Retinal pigment epithelial cell (primary cell): ENCODE results near the gene ZNF385C.

Experiments
- DNase-seq: peaks from one replicate; pipeline ENCODE4 v3.0.0-alpha.2; 2010; ENCODE audit warnings: low read depth
- H3K4me3 ChIP-seq: 2 replicates; pipeline ENCODE4 v1.5.1; 2011; ENCODE audit warnings: mild to moderate bottlenecking, low read length, control low read depth, moderate library complexity
- CTCF ChIP-seq: conservative IDR thresholded peaks from 2 replicates; pipeline ENCODE4 v1.5.1; 2011; ENCODE audit warnings: low read depth, low read length, control low read depth, inconsistent platforms

The ZNF385C gene

DNA sequence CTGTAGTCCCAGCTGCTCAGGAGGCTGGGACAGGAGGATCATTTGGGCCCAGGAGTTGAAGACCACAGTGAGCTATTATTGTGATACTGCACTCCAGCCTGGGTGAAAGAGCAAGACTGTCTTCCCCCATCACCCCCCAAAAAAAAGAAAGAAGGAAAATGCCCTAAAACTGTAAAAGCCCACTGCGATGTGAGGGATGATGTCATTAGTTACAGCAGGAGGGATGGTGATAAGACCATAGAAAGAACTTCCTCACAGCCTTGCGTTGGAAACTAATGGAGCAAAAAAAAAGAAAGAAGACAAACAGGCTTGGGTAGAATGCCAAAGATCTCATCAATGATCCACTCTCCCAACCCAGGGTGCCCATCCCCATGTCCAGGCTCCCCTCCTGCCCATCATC lies 18.7 kb downstream of the ZNF385C start:
- DNase-seq: no peak
- H3K4me3 ChIP-seq: no peak overlapping the region
- no peak for TF ChIP-seq CTCF

DNA sequence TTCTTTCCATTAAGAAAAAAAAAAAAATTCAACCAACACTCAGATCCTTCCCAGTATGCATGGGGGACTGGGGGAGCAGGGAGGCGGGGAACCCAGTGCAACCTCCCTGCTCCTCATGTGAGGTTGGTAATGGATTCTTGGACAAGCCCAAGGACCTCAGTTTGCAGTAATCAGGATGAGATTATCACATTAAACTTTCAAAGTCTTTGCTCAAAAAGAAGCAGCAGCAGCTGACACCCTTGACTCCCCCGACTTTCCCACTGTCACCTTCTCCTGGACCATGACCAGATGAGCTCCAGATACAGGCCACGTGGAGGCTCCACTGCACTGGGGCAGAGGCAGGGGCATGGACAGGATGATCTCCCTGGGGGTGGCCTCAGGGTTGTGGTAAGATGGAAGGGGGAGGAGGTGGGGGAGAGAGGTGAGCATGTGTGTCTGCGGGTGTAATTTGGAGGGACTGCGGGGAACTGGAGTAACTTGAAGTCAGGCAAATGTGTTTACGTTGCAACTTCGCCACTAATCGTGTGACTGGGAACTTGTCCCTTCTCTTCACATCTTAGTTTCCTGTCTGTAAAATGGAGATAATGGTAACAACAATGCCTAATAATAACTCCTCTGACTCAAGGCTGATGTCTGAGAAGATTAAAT lies 19.8 kb downstream of the ZNF385C start:
- no peak for TF ChIP-seq CTCF
- H3K4me3 ChIP-seq: no peak overlapping the region

DNA sequence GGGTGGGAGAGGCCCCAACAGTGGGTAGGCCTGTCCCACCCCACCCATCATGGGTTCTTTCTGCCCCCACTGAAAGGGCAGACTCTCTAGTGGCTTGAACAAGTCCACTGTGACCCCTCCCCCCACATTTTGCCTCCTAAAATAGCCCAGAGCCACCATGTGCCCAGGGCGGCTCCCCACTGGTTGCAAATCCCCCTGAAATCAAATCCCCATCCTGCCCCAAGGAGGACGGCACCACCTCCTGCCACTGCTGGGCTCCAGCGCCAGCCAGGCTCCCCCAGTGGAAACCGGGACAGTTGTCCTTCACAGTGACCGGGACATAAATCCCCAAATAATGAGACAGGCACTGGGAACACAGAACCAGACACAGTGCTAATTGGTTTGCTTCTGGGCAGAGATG lies 20.5 kb downstream of the ZNF385C start:
- TF ChIP-seq CTCF: no peak
- no peak overlapping the region for H3K4me3 ChIP-seq
- no peak for DNase-seq

More for the DNA sequence above, 19.8 kb downstream of the ZNF385C start:
- no peak for DNase-seq

GRCh38 chr17:42076797-42077559 lies 21.3 kb downstream of the ZNF385C start:
- no peak for DNase-seq
- no peak for TF ChIP-seq CTCF
- H3K4me3 ChIP-seq: no peak overlapping the region

DNA sequence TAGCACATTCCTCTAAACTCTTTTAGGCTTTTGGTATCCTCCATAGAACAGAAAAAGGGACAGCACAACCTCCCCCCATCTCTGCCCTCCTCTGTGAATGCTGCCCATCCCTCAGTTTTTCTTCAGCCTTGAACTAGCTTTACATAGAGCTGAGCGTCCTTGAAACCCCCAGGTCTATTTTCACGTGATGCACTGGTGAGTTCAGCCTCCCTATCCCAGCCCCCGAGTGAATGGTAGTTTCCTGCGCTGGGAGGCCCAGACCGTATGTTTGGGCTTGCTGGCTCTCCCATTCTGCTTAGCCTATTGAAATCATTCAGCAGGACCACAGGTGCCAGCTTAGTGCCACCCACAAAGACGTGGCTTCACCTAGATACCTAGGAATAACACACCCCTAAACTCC lies 22.5 kb downstream of the ZNF385C start:
- H3K4me3 ChIP-seq: no peak overlapping the region
- DNase-seq: no peak
- TF ChIP-seq CTCF: no peak

GRCh38 chr17:42072323-42073187 lies 25.7 kb downstream of the ZNF385C start:
- peak overlapping the region; percentile 32 for H3K4me3 ChIP-seq
- no peak for DNase-seq
- no peak for TF ChIP-seq CTCF
